Measurements from ENCODE around the gene DUSP5.
"Not testable (repeated sequence)": the region's sequence is repeated elsewhere in the genome, so short reads cannot be mapped to it uniquely, and the experiment has no call there.

The DUSP5 gene

GRCh38 chr10:110497438-110498086 lies at the start of gene DUSP5:
DUSP5 (plus strand) TSS chr10:110497907; CDS start chr10:110498122, 215 bp downstream.
- DNase-seq, result peak; percentile 94 to 95

GRCh38 chr10:110448682-110449418 lies 48.9 kb upstream of the DUSP5 start:
- DNase-seq, result no peak

GRCh38 chr10:110455446-110455845 lies 42.3 kb upstream of the DUSP5 start:
- DNase-seq, result peak; percentile 31 to 59

GRCh38 chr10:110456046-110456445 lies 41.7 kb upstream of the DUSP5 start:
- DNase-seq, result no peak

GRCh38 chr10:110456523-110457091 lies 41.1 kb upstream of the DUSP5 start:
- no peak for DNase-seq

GRCh38 chr10:110457851-110458250 lies 39.9 kb upstream of the DUSP5 start:
- DNase-seq, result no peak

GRCh38 chr10:110458266-110458920 lies 39.3 kb upstream of the DUSP5 start:
- DNase-seq, result no peak

- no peak for DNase-seq
Measured at GRCh38 chr10:110459600-110459999, 38.1 kb upstream of the DUSP5 start.

- peak; percentile 51 to 73 for DNase-seq
Measured at GRCh38 chr10:110460111-110460809, 37.4 kb upstream of the DUSP5 start.

GRCh38 chr10:110461088-110461487 lies 36.6 kb upstream of the DUSP5 start:
- no peak for DNase-seq

- no peak for DNase-seq
Measured at GRCh38 chr10:110461530-110461929, 36.2 kb upstream of the DUSP5 start.

- DNase-seq, result no peak
Measured at GRCh38 chr10:110462166-110463095, 35.3 kb upstream of the DUSP5 start.

GRCh38 chr10:110468258-110468657 lies 29.4 kb upstream of the DUSP5 start:
- not testable (repeated sequence) for DNase-seq

GRCh38 chr10:110470541-110470940 lies 27.2 kb upstream of the DUSP5 start:
- not testable (repeated sequence) for DNase-seq

- no peak for DNase-seq
Measured at GRCh38 chr10:110471566-110472139, 26.1 kb upstream of the DUSP5 start.

- DNase-seq, result no peak
Measured at GRCh38 chr10:110474017-110474416, 23.7 kb upstream of the DUSP5 start.

- no peak for DNase-seq
Measured at GRCh38 chr10:110474826-110475225, 22.9 kb upstream of the DUSP5 start.

GRCh38 chr10:110475722-110476515 lies 21.8 kb upstream of the DUSP5 start:
- no peak for DNase-seq

- DNase-seq, result no peak
Measured at GRCh38 chr10:110479710-110480109, 18.0 kb upstream of the DUSP5 start.

GRCh38 chr10:110480387-110480786 lies 17.3 kb upstream of the DUSP5 start:
- DNase-seq, result no peak

GRCh38 chr10:110481919-110482318 lies 15.8 kb upstream of the DUSP5 start:
- no peak for DNase-seq

All from activated CD4-positive, alpha-beta T cell treated with anti-CD3 and anti-CD28 coated beads for 4 hours (primary cell).